ENCODE measurements around the gene CDH7.

The CDH7 gene

GRCh38 chr18:65768120-65768778, 17.4 kb downstream of the CDH7 start:
- no peak for DNase-seq (ENCODE audit: low read depth)

DNA sequence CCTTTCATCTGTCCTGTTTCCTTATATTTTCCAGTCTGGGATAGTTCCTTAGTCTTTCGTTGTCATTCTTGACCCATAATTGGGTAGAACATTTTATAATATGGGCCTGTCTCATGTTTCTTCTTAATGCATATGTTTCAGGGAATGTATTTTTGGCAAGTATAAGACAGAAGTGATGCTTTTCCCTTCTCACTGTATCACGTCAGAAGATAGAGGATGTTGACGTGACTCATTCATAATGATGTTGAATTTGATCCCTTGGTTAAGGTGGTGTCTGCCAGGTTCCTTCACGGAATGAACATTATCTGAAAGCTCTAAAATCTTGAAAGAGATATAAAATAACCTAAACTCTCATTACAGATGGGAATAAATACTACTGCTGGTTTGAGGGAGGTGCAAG, 18.8 kb downstream of the CDH7 start:
- no peak for DNase-seq (ENCODE audit: low read depth)

- DNase-seq (ENCODE audit: low read depth): no peak
These were observed 35.7 kb downstream of the CDH7 start for GRCh38 chr18:65786474-65786873.

DNA sequence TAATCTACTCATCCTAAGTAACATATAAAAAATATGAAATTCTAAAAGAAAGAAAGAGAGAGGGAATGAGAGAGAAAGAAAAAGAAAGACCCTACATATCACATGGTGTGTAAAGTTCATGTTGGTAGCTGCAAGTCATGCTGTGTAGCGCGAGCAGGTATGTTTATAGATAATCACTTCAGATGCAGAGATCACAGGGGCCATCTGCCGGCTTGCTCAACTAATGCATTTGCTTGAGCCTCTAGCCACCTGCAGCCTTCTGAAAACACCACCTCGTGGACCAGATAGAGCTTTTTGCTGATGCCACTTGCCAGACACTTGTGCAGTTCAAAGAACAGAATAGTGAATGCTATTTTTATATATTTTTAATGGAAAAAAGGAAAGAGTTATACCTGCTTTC, 37.6 kb downstream of the CDH7 start:
- no peak for DNase-seq (ENCODE audit: low read depth)

GRCh38 chr18:65790604-65791003, 39.8 kb downstream of the CDH7 start:
- DNase-seq (ENCODE audit: low read depth): no peak

DNA sequence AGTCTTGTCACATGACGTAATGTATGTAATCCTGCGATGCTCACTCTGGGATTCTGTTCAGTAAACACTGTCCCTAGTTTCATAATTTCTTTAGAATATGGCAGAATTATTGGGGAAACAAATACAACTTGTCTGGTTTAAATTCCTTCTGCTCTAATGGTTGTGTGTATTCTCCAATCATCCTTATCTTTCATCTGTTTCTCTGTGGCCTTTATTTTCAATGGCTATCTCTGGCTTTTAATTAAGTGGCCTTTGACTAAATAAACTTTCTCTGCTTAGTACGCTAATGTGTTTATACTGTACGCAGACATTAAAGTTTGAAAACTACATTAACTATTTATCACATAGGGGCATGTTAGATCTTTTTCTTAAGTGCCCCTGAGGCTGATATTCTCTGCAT, 40.9 kb downstream of the CDH7 start:
- no peak for DNase-seq (ENCODE audit: low read depth)

GRCh38 chr18:65792456-65793074, 41.8 kb downstream of the CDH7 start:
- no peak for DNase-seq (ENCODE audit: low read depth)

DNA sequence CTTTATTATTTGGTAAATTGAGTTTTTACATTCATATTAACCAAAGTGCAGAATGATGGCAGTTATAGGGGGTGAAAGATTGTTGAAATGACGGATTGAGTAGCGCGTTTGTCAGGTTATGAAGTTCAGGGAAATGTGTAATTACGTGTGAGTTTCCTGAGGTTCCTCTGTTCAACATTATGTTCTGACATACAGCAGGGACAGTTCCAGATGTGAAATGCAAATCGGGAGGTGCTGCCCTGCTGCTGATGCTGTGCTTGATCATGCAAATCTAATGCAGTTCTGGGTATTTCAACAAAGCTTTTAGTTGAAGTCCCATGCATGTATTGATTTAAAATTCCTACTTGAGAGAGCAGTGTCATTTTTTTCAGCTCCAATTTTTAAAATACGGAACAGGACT, 57.9 kb downstream of the CDH7 start:
- no peak for DNase-seq (ENCODE audit: low read depth)

- no peak for DNase-seq (ENCODE audit: low read depth)
These were observed 60.5 kb downstream of the CDH7 start for GRCh38 chr18:65811307-65811706.

GRCh38 chr18:65815506-65815905, 64.7 kb downstream of the CDH7 start:
- DNase-seq (ENCODE audit: low read depth): no peak

- DNase-seq (ENCODE audit: low read depth): no peak
These were observed 66.4 kb downstream of the CDH7 start for GRCh38 chr18:65817178-65817577.

DNA sequence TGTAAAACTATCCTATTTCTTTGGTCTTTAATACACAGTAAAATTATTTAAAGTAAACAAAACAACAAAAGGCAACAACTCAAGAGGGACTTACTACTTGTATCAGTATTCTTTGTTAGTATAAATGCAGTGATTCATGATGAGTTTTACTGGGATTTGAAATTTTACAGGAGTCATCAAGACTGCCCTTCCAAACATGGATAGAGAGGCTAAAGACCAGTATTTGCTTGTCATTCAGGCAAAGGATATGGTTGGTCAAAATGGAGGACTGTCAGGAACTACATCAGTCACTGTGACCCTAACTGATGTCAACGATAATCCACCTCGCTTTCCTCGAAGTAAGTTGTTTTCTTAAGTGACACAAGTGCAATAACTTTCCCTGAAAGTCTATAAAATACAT, 71.1 kb downstream of the CDH7 start:
- DNase-seq (ENCODE audit: low read depth): no peak

- no peak for DNase-seq (ENCODE audit: low read depth)
These were observed 72.0 kb downstream of the CDH7 start for GRCh38 chr18:65822826-65823225.

DNA sequence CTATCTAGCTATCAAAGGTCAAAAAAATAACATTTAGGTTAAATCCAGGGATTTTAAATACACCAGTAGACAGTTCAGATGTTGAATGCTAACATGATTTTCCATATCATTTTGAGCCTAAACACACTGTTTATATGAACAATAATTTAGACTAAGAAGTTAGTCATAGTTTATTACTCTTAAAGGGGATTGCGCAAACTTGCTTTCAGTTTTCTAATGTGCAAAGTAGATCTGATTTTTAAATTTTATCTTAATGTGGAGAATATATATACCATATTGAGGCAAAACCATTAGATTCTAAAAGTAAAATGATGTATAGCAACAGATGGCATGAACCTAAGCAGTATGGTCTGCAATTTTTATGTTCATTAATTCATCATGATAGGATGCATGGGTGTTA, 76.6 kb downstream of the CDH7 start:
- DNase-seq (ENCODE audit: low read depth): no peak

DNA sequence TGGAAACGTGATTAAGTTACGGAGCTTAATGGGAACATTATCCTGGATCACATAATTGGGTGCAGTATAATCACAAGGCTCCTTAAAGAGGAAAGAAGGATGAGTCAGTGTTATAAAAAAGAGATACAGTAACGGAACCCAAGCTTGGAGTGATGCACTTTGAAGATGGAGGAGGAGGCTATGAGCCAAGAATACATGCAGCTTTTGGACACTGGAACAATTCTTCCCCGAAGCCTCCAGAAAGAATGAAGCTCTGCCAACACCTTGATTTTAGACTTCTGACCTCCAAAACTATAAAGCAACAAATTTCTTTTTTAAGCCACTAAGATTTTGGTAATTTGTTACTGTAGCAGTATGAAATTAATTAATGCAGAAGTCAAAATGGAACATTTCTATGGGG, 85.1 kb downstream of the CDH7 start:
- DNase-seq (ENCODE audit: low read depth): no peak

DNA sequence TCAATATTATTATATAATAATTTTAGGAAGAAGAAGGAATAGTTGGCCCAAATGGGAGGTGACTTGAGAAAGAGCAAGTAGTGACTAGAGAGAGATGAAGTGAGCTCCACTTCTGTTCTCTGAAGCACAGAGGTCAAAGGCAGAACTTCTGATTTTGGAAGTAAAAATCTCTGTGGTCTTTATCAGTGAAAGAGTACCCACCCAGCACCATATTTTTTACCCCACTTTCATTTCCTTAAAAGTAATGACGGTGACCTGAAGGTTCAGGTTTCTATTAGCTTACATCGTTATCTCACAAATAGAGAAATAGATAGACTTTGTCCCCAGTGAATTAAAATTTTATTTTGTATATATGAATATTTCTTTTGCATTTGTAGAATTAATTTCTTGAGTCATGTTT, 95.3 kb downstream of the CDH7 start:
- no peak for DNase-seq (ENCODE audit: low read depth)

- DNase-seq (ENCODE audit: low read depth): no peak
These were observed 101.5 kb downstream of the CDH7 start for GRCh38 chr18:65852273-65852672.

DNA sequence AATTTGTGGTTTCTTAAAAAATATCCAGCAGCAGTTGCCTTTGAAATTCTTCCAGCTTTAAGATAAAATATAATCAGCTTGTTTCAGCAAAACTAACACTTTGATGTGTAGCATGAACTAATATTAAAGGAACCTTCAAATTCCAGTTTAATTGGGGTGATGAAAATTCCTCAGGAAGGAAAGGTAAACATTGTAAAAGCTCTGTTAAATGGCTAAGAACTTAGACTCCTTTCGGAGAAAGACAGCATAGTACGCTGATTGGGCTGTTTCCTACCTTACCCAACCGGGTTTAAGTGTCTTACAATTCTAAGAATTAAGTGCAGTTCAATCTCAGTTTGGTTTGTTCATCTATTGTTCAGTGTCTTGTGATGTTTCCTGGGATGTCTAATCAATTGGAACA, 108.3 kb downstream of the CDH7 start:
- no peak for DNase-seq (ENCODE audit: low read depth)

GRCh38 chr18:65869527-65869926, 118.7 kb downstream of the CDH7 start:
- DNase-seq (ENCODE audit: low read depth): no peak

- no peak for DNase-seq (ENCODE audit: low read depth)
These were observed 125.5 kb downstream of the CDH7 start for GRCh38 chr18:65876310-65876709.

- no peak for DNase-seq (ENCODE audit: low read depth)
These were observed 146.5 kb downstream of the CDH7 start for GRCh38 chr18:65897292-65897691.

GRCh38 chr18:65901522-65901921, 150.7 kb downstream of the CDH7 start:
- DNase-seq (ENCODE audit: low read depth): no peak

GRCh38 chr18:65906621-65907034, 155.8 kb downstream of the CDH7 start:
- DNase-seq (ENCODE audit: low read depth): no peak

- DNase-seq (ENCODE audit: low read depth): no peak
These were observed 156.5 kb downstream of the CDH7 start for GRCh38 chr18:65907281-65907680.

Measured in activated T-helper 9 cell treated with anti-CD3 and anti-CD28 coated beads, Interleukin-2, amount 50 U/mL, for 16 hours (primary cell).